ENCODE measurements around the gene KDM4C. TPM values are rescaled to one million over a fixed set of nuclear protein-coding genes. Genes with fewer than 3 reads are reported as not detected.

The KDM4C gene
- total RNA-seq, 1 experiment from 2014 or later: 16.8 TPM

- TF ChIP-seq ZNF274 (IDR thresholded peaks at IDR 0.05; ENCODE audit: low read depth, low read length): no peak
Measured at GRCh38 chr9:7083192-7083591, 325.4 kb downstream of the KDM4C start (continued).

GRCh38 chr9:7085357-7085756, 327.6 kb downstream of the KDM4C start:
- ChIA-PET POLR2A (no interaction called here), CTCF (no interaction called here), RAD21 (ENCODE audit: low non-redundant PET in 1 of 2, low total read pairs in 2 of 2, uncharacterized antibody in 2 of 2, unreplicated experiment in 2 of 2) (no interaction called here)
- H3K9me2 ChIP-seq (ENCODE audit: insufficient read depth): no peaks in the 10 kb centered on the region
- H3K27me3 ChIP-seq (ENCODE audit: insufficient read depth, low read length): no peaks in the 10 kb centered on the region
- no peaks in the 10 kb centered on the region for H4K20me1 ChIP-seq (ENCODE audit: insufficient read depth)
- no peaks in the 10 kb centered on the region for H3K9me3 ChIP-seq (ENCODE audit: control insufficient read depth in 1 of 2, insufficient read depth in 1 of 2, low read depth in 1 of 2, low read length in 2 of 2)
- TF ChIP-seq ZBTB33 (IDR thresholded peaks at IDR 0.05; ENCODE audit: extremely low read depth, insufficient replicate concordance, low read length): no peak
- no peak for TF ChIP-seq POLR2AphosphoS5 (IDR thresholded peaks at IDR 0.05; ENCODE audit: low read depth, low read length)
- TF ChIP-seq EGR1 (IDR thresholded peaks at IDR 0.05; ENCODE audit: low read depth): no peak
- no peak for TF ChIP-seq YY1 (IDR thresholded peaks at IDR 0.05; ENCODE audit: extremely low read depth, insufficient replicate concordance, low read depth, low read length)
- no peak for TF ChIP-seq ZNF274 (IDR thresholded peaks at IDR 0.05; ENCODE audit: low read depth, low read length)
- TF ChIP-seq FOSL1 (IDR thresholded peaks at IDR 0.05; ENCODE audit: low read depth): no peak
- TF ChIP-seq SIN3A (IDR thresholded peaks at IDR 0.05; ENCODE audit: low read depth): no peak
- TF ChIP-seq CBX3 (IDR thresholded peaks at IDR 0.05; ENCODE audit: low read depth): no peak
- no peak for TF ChIP-seq RAD21 (IDR thresholded peaks at IDR 0.05; ENCODE audit: low read depth)
- no peak for TF ChIP-seq REST (IDR thresholded peaks at IDR 0.05; ENCODE audit: low read depth)
- no peak for TF ChIP-seq CEBPB (IDR thresholded peaks at IDR 0.05; ENCODE audit: low read depth)
- TF ChIP-seq EZH2 (IDR thresholded peaks at IDR 0.05): no peak
- TF ChIP-seq EZH2phosphoT487 (IDR thresholded peaks at IDR 0.05; ENCODE audit: borderline replicate concordance): no peak
- TF ChIP-seq MAX (IDR thresholded peaks at IDR 0.05): no peak
- TF ChIP-seq ZFX (IDR thresholded peaks at IDR 0.05): no peak
- TF ChIP-seq TCF7L2 (IDR thresholded peaks at IDR 0.05; ENCODE audit: borderline replicate concordance, extremely low read depth, insufficient read depth, insufficient read length): no peak
- TF ChIP-seq JUND (IDR thresholded peaks at IDR 0.05): no peak
- TF ChIP-seq POLR2A (IDR thresholded peaks at IDR 0.05; ENCODE audit: borderline replicate concordance, extremely low read depth, insufficient read depth, insufficient read length): no peak
- no peak for TF ChIP-seq SP1 (IDR thresholded peaks at IDR 0.05; ENCODE audit: low read depth)
- intact Hi-C loops (cut with micrococcal nuclease): no loop called here
- H3K36me3 ChIP-seq (ENCODE audit: control insufficient read depth in 1 of 2, insufficient read depth in 2 of 2, low read length in 2 of 2): no peaks in the 10 kb centered on the region
- H3K4me3 ChIP-seq (replicated peaks in 1 of 2; ENCODE audit: low read depth in 1 of 2, low read length in 2 of 2): no peak overlapping the region
- ATAC-seq (no peak), DNase-seq (ENCODE audit: low read depth, low spot score) (no peak)
- H2AFZ ChIP-seq (ENCODE audit: low read depth, low read length, poor library complexity, severe bottlenecking): no peak overlapping the region
- H3K4me1 ChIP-seq (ENCODE audit: control insufficient read depth in 1 of 2, insufficient read depth in 2 of 2, low read length in 2 of 2): no peaks in the 10 kb centered on the region
- BruUV-seq (replicated peaks): no TSS peak
- no peak overlapping the region for H3K9ac ChIP-seq (ENCODE audit: low read length)
- H3K27ac ChIP-seq (ENCODE audit: low read depth, low read length): no peak overlapping the region
- H3K79me2 ChIP-seq (ENCODE audit: insufficient read depth, low read length): no peaks in the 10 kb centered on the region
- H3K4me2 ChIP-seq (ENCODE audit: low read length): no peak overlapping the region
